GM12865 (cell line): ENCODE measurements around the gene PITPNM1.

Experiments used
- DNase-seq: peaks from one replicate; pipeline ENCODE4 v3.0.0; 2010; ENCODE audit warnings: low read depth
- H3K4me3 ChIP-seq: 2 replicates; pipeline ENCODE4 v1.5.1; 2011; ENCODE audit warnings: mild to moderate bottlenecking, low read depth, low read length, control low read depth
- TF ChIP-seq, protein P1 (sequence below): IDR thresholded peaks from 2 replicates; pipeline ENCODE4 v1.5.1; 2011; ENCODE audit warnings: low read length, control low read depth, low read depth, inconsistent platforms; ENCODE audit not compliant: insufficient read depth; ENCODE audit errors: missing control alignments

PITPNM1 gene

DNA sequence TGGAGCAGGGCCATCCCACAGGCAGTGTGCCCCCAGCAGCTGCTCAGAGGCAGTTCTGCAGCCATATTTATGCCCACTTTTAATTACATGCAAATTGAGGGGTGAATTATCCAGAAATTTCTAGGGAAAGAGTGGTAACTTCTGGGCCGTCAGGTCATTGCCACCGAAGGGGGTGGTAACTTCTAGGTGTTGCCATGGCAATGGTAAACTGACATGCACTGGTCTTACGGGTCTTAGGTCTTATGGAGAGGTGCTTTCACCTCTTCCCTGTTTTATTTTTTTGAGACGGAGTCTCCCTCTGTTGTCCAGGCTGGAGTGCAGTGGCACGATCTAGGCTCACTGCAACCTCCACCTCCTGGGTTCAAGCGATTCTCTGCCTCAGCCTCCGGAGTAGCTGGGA is 32.3 kb downstream of the PITPNM1 start:
- TF ChIP-seq, protein P1, sequence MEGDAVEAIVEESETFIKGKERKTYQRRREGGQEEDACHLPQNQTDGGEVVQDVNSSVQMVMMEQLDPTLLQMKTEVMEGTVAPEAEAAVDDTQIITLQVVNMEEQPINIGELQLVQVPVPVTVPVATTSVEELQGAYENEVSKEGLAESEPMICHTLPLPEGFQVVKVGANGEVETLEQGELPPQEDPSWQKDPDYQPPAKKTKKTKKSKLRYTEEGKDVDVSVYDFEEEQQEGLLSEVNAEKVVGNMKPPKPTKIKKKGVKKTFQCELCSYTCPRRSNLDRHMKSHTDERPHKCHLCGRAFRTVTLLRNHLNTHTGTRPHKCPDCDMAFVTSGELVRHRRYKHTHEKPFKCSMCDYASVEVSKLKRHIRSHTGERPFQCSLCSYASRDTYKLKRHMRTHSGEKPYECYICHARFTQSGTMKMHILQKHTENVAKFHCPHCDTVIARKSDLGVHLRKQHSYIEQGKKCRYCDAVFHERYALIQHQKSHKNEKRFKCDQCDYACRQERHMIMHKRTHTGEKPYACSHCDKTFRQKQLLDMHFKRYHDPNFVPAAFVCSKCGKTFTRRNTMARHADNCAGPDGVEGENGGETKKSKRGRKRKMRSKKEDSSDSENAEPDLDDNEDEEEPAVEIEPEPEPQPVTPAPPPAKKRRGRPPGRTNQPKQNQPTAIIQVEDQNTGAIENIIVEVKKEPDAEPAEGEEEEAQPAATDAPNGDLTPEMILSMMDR: no peak
- DNase-seq: no peak
- H3K4me3 ChIP-seq: no peak overlapping the region

DNA sequence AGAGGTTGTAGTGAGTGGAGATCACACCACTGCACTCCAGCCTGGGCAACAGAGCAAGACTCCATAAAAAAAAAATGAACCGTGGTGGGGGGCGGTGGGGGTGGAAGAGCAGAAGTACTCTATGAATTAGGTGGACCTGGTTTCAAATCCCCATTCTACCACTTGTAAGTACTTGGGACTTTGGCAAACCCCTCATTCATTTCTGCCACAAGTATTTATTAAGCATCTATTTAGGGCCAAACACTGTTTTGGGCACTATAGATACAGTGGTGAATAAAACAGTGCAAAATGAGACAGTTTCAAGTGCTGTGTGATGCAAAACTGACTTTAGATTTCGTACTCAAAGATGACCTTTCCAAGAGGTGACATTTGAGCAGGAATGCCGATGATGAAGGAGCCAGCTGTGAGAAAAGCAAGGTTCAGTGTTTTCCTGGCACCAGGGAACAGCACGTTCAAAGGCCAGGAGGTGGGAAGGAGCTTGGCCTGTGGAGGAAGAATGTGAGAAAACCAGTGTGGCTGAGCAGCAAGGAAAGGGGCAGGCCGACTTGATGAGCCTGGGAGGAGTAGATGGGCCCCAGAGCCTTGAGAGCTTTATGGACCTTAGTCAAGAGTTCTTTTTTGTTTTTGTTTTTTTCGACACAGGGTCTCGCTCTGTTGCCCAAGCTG is 34.7 kb downstream of the PITPNM1 start:
- H3K4me3 ChIP-seq: no peak overlapping the region
- peak; percentile 31 for DNase-seq
- TF ChIP-seq, protein P1: no peak

DNA sequence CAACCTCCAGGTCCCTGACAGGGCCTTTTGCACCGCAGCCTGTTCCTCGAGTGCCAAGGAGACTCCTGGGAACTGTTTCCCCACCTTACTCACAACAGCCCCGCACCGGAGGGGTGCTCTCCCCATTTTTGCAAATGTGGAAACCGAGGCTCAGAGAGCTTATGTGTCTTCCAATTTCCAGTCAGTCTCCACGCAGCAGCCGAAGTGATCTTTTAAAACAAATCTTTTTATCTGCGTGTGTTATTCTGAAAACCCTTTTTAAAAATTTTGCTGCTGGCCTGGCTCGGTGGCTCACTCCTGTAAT is 35.7 kb downstream of the PITPNM1 start:
- no peak for DNase-seq

DNA sequence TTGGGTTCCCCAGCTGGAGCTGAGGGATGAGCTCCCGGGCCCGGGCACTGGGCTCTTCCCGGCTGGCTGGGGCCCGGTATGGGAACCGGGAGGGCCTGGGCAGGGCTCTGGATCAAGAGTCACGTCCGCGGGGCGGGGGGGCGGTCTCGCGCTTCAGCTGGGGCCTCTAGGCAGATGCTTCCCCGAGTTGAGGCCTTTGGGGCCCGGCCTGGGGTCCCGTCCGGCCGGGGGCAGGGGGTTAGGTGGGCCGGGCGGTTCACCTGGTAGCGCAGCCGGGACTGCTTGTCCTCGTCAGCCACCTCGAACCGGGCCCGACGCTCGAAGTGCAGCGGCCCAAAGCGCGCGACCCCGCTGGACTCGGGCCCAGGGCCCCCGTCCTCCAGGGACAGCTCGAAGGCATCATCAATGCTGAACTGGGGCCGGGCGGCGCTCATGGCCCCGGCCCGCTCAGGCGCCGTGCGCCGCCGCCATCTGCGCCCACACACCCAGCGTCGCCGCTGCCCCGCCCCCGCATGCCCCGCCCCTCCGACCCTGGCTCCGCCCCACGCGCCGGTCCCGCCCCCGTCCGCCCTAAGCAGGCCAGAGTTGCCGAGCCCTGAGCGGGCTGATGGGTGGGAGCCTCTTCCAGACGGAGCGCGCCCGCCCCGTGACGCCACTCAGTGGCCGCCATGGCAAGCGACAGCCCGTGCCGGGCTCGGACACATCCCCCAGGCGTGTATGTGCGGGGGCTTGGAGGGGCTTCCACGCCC is 36.2 kb downstream of the PITPNM1 start, which contains the start of gene TMEM134:
TSS of gene TMEM134 (minus strand) at position 493 of the 749 bp plus-strand sequence. CDS start at position 434, 59 bp downstream.
- peak; percentile 97 for DNase-seq
- H3K4me3 ChIP-seq: peak within 1 kb of the TSS; percentile 84
- TF ChIP-seq, protein P1: peak; percentile 67

More for the DNA sequence above, 35.7 kb downstream of the PITPNM1 start:
- TF ChIP-seq, protein P1: no peak
- H3K4me3 ChIP-seq: peak overlapping the region; percentile 84

DNA sequence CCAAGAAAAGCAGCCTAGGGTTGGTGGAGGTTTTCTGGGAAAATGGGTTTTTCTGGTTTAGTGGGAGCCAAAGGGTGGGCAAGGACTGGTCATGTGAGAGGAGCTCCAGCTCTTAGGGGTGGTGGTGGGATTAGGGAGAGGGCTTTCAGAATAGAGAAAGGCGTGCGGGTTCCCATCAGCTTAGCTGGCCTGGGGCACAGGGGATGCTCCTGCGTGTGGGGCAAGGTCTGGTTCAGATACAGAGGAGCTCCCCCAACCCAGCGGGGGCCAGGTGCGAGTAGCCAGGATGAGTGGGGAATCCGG is 36.8 kb downstream of the PITPNM1 start:
- DNase-seq: no peak
- TF ChIP-seq, protein P1: no peak
- peak overlapping the region; percentile 61 for H3K4me3 ChIP-seq

DNA sequence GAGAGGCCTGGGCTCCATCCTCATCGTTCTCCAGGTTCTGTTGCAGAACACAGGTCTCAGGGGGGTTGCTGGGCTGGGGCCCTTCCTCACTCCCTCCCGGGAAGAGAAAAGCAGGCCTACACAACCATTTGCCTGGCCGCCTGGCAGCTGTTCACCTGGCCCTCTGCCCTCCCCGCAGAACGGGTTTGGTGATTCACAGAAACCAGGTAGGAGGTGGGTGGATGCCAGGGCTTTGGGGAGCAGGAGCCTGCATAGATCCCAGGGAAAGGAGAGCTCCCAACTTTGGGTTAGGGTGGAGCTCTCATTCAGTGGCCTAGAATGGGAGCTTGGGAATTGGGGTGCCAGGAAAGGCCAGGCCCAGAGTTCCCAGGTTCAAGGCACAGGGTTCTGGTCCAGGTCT is 37.1 kb downstream of the PITPNM1 start:
- H3K4me3 ChIP-seq: peak overlapping the region; percentile 61
- no peak for DNase-seq

More for the DNA sequence above, 37.1 kb downstream of the PITPNM1 start:
- TF ChIP-seq, protein P1: no peak
